GM12872 (cell line): ENCODE results near the gene COL15A1.

Experiments
- TF ChIP-seq, protein P1 (sequence below): IDR thresholded peaks from 3 replicates; pipeline ENCODE4 v1.5.1; 2011; ENCODE audit warnings: low read depth, mild to moderate bottlenecking, low read length, moderate library complexity; ENCODE audit not compliant: insufficient read depth

The COL15A1 gene

DNA sequence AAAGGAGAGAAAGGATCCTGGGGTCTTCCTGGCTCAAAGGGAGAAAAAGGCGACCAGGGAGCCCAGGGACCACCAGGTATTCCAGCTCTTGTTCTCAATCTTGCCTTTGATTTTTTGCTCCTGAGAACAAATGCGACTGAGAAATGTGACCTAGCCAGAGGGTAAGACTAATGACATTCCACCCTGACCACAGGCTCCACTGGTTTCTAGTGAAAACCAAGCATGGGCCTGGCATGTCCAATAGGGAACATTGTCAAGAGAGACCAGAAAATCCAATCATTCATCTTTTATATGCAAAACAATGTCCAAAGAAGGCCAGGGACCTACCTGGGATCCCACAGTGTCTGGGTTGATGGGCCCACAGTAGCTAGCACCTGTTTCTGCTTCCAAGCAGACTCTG is 110.9 kb downstream of the COL15A1 start:
- TF ChIP-seq, protein P1, sequence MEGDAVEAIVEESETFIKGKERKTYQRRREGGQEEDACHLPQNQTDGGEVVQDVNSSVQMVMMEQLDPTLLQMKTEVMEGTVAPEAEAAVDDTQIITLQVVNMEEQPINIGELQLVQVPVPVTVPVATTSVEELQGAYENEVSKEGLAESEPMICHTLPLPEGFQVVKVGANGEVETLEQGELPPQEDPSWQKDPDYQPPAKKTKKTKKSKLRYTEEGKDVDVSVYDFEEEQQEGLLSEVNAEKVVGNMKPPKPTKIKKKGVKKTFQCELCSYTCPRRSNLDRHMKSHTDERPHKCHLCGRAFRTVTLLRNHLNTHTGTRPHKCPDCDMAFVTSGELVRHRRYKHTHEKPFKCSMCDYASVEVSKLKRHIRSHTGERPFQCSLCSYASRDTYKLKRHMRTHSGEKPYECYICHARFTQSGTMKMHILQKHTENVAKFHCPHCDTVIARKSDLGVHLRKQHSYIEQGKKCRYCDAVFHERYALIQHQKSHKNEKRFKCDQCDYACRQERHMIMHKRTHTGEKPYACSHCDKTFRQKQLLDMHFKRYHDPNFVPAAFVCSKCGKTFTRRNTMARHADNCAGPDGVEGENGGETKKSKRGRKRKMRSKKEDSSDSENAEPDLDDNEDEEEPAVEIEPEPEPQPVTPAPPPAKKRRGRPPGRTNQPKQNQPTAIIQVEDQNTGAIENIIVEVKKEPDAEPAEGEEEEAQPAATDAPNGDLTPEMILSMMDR = no peak

DNA sequence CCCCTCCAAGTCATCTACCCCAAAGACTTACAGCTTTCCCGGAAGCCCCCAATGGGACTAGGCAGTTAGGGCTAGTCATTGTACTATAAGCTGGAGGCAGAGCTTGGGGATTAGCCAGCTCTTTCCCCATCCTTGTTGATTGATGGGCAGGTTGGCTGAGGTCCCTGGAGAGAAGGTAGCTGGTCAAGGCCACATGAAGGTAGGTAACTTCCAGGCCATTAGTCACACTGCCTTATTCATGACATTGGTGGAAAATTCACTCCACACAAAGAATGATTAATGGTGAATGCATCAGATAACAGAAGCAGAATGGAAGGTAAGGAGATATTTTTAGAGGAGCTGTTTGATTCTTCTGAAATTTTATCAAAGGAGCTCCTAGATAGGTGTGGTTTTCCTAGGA is 111.7 kb downstream of the COL15A1 start:
- TF ChIP-seq, protein P1 = no peak

DNA sequence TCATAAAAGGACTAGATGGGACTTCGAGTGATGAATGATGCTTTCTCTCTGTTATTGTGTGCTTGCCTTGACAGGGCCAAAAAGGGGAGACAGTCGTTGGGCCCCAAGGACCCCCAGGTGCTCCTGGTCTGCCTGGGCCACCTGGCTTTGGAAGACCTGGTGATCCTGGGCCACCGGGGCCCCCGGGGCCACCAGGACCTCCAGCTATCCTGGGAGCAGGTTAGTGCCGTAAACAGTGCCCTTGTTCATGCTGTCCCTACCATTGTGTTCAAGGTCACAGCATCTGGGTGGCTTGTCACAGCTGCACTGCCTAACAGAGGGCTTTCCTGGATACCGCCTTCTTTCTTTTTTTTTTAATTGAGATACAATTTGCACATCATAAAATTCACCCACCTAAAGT is 112.5 kb downstream of the COL15A1 start:
- TF ChIP-seq, protein P1 = no peak

DNA sequence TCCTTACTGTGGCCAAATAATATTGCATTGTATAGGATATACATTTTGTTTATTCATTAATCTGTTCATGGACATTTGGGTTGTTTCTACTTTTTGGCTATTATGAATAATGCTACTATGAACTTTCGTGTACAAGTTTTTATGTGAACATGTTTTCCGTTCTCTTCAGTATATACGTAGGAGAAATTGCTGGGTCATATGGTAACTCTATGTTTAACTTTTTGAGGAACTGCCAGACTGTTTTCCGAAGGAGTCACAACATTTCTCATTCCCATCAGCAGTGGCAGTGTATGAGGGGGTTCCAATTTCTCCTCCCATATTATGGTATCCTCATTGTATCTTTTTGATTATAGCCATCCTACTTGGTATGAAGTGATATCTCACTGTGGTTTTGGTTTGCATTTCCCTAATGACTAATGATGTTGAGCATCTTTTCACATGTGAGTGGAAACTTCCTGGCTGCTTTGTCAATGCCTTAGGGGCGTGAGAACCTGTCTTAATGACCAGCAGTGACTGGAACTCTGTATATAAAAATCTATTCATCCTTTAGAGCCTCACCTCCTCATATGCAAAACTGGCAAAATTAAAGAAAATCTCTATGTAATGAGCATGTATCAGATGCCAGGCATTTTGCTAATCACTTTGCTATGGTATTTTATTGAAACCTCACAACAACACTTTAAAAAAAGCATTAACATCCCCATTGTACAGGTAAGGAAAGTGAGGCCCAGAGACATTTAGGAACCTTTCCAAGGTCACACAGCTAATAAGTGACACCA is 113.4 kb downstream of the COL15A1 start:
- TF ChIP-seq, protein P1 = no peak

DNA sequence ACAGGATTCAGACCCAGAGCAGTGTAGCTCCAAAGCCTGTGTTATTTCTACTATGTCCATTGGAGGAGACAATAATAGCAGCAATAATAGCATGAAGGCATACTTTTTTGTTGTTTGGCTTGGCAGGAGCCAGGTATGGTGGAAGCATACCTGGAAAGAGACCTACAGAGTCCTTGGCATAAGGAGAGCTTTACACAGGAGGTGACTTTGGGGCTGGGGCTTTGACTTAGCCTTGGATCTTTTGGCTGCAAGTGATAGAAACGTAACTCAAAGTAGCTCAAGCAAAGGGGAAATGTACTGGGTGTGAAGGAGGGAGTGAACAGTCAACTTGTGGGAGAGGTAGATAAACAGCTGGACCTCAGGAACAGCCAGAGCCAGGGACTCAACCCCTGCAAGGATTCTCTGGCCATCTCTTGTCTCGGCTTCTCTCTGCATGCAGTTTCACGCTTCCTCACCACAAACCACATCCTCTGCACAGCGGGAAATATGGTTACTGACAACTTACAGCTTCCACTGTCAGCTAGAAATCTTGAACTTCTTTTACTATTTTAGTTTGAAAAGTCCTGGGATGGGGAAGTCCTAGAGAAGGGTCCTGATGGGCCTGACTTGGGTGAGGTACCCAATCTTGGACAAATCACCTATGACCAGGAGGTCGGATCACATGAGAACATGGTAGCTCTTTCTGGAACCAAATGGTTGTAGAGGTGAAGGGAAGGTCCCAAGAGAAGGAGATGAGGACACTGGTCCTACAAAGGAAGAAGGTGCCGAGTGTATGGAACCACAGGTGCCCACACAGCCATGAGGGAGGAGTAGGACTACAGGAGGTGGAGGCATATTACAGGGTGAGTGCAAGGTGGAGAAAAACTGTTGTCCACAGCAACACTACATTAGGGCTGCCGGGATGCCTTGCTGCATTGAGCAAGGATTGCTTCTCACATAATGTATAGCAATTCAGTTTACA is 114.2 kb downstream of the COL15A1 start:
- TF ChIP-seq, protein P1 = no peak

DNA sequence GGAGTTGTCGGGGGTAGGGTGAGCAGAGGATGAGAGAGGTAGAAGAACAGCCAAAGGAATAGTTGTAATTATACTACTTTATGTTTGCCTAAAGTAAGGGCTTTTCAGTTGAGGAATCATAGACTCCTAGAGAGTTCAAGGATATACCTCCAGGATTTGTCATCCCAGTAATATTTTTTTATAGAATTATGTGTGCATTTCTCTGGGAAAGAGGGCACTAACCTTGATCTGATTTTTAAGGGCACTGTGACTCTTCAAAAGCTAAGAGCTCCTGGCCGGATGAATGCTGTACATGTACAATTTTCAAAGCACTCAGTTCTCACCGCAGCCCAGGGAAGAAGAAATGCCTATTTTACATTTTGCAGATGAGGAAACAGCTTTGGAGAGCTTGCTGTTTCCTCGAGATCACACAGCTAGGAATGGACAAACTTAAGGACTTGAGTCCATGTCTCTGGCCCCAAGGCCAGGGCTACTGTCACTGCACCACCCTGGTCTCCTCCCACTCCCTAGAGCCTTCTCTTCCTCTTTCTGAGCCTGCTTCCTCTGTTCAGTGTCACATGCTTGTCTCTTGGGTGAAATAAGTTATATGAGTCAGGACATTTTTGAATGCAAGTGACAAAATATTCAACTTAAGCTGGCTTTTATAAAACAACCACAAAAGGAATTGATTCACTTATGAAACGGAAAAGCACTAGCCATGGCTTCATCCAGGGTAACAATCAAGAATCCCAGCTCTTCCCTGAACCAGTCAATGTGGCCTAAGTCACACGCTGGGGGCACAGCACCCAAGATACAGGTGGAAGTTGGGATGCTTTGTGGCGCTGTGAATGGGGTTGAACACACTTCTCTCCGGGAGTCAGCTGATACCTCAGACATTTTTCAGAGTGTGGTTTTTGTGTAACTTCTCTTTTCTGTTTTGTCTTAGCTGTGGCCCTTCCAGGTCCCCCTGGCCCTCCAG is 115.5 kb downstream of the COL15A1 start:
- TF ChIP-seq, protein P1 = no peak

DNA sequence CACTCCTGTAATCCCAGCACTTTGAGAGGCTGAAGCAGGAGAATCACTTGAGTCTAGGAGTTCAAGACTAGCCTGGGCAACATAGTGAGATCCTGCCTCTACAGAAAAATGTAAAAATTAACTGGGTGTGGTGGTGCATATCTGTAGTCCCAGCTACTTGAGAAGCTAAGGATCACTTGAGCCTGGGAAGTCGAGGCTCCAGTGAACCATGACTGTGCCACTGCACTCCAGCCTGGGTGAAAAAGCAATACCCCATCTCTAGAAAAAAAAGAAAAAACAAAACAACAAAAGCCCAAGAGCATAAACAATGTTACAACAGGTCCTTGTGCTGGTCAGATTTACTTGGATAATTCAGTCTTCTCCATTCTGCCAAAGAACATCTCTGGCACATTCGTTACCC is 116.9 kb downstream of the COL15A1 start:
- TF ChIP-seq, protein P1 = no peak
